Caco-2 (cell line): ENCODE results near the gene C6orf132. TPM values are rescaled to one million over a fixed set of nuclear protein-coding genes. Genes with fewer than 3 reads are reported as not detected.

ENCODE experiments used
- BruUV-seq: library from RNA; stranded (reverse); fragments of 400-500 nt; replicated peaks from 2 replicates; lab custom pipeline; 2021; lab: Mats Ljungman, UMichigan
- CTCF ChIA-PET: fragments of 300-600 bp; sonication (Branson Sonifier 250); formaldehyde crosslinking; loops from one replicate; lab custom pipeline; 2022; ENCODE audit warnings: antibody characterized with exemption; lab: Charles Lee
- POLR2A ChIA-PET: fragments of 300-600 bp; sonication (Branson Sonifier 250); formaldehyde crosslinking; loops from one replicate; lab custom pipeline; 2022; ENCODE audit warnings: antibody characterized with exemption; lab: Charles Lee
- DNase-seq, 2 experiments: peaks; one replicate each; pipeline versions ENCODE4 v3.0.0 to v3.0.0-alpha.2; 2020 to 2022
- H3K27me3 ChIP-seq: replicated peaks from 2 replicates; pipeline ENCODE4 v1.6.0; 2011; ENCODE audit warnings: low read length; ENCODE audit not compliant: control insufficient read depth, insufficient read depth
- H3K36me3 ChIP-seq: 2 replicates; pipeline ENCODE4 v1.5.1; 2011; ENCODE audit warnings: low read length; ENCODE audit not compliant: control insufficient read depth, insufficient read depth
- H3K4me1 ChIP-seq: fragments of 250-450 bp; sonication (Bioruptor Pico); 2 replicates; pipeline ENCODE4 v1.5.1; 2020; ENCODE audit warnings: mild to moderate bottlenecking
- H3K4me3 ChIP-seq: 2 replicates; pipeline ENCODE4 v1.5.1; 2011; ENCODE audit warnings: low read depth, mild to moderate bottlenecking, control low read depth, low read length
- H3K9me3 ChIP-seq: fragments of 250-450 bp; sonication (Bioruptor Pico); 2 replicates; pipeline ENCODE4 v1.5.1; 2020; ENCODE audit warnings: mild to moderate bottlenecking, moderate library complexity
- H3K27ac Mint-ChIP-seq: one replicate; pipeline ENCODE4 v1.8.0; 2022; ENCODE audit warnings: mixed read lengths; ENCODE audit not compliant: unreplicated experiment
- H3K27me3 Mint-ChIP-seq: one replicate; pipeline ENCODE4 v1.8.0; 2022; ENCODE audit warnings: mixed read lengths; ENCODE audit not compliant: insufficient read depth, unreplicated experiment
- H3K36me3 Mint-ChIP-seq: one replicate; pipeline ENCODE4 v1.8.0; 2022; ENCODE audit warnings: mild to moderate bottlenecking, mixed read lengths; ENCODE audit not compliant: insufficient read depth, unreplicated experiment
- H3K4me1 Mint-ChIP-seq: one replicate; pipeline ENCODE4 v1.8.0; 2022; ENCODE audit warnings: low read depth, mixed read lengths; ENCODE audit not compliant: unreplicated experiment
- H3K4me3 Mint-ChIP-seq: one replicate; pipeline ENCODE4 v1.8.0; 2022; ENCODE audit warnings: mild to moderate bottlenecking, moderate library complexity, mixed read lengths; ENCODE audit not compliant: unreplicated experiment
- H3K9me3 Mint-ChIP-seq: one replicate; pipeline ENCODE4 v1.8.0; 2022; ENCODE audit warnings: mixed read lengths; ENCODE audit not compliant: unreplicated experiment
- intact Hi-C: fragments of 100-400 bp; cut with micrococcal nuclease; formaldehyde crosslinking; loops from one replicate; pipeline ENCODE4 v1.10.0; 2022; ENCODE audit not compliant: unreplicated experiment
- total RNA-seq: library from RNA; stranded (reverse); gene quantifications from 2 replicates; pipeline ENCODE4 v1.2.3, GENCODE V29; 2022
- TF ChIP-seq, protein P1 (sequence below), 2 experiments: fragments of 200-600 bp in 1 of 2; IDR thresholded peaks; 1 replicate in 1 of 2; 2 replicates in 1 of 2; pipeline versions ENCODE4 v1.5.1 to v1.8.0; 2011 to 2022; ENCODE audit warnings: antibody characterized with exemption in 1 of 2, control low read depth in 1 of 2, inconsistent platforms in 1 of 2, low read depth in 1 of 2, low read length in 1 of 2, mild to moderate bottlenecking in 1 of 2, moderate library complexity in 1 of 2; ENCODE audit not compliant: insufficient read depth in 1 of 2, severe bottlenecking in 1 of 2, unreplicated experiment in 1 of 2

C6orf132 gene
- total RNA-seq, 1 experiment from 2014 or later = 56.2 TPM

DNA sequence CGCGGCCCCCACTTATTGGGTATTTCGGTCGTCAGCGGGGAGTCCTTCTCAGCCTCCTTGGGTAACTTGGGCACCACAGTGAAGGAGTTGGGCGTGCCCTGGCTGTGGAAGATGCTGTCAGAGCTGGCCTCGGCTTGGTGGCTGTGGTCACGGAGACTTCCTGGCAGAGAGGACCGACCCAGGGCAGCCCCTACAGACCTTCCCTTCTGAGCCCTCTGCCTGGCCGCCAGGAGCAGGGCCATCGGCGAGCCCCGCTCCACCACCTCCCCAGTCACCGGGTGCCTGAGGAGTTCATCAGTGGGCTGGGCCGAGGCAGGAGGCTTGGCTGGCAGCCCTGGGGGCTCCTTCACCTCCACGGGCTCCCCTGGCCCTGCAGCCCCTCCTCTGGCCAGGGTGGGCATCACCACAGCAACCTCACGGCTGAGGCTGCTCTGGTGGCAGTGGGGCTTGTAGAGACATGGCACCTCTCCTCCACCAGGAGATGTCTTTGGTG lies 37.2 kb downstream of the C6orf132 start:
- H3K4me3 Mint-ChIP-seq = no peak overlapping the region
- H3K4me1 Mint-ChIP-seq = peaks cover 6% of the 10 kb centered on the region
- DNase-seq = no peak
- no peaks in the 10 kb centered on the region for H3K27me3 Mint-ChIP-seq
- H3K9me3 Mint-ChIP-seq = no peaks in the 10 kb centered on the region
- TF ChIP-seq, protein P1, sequence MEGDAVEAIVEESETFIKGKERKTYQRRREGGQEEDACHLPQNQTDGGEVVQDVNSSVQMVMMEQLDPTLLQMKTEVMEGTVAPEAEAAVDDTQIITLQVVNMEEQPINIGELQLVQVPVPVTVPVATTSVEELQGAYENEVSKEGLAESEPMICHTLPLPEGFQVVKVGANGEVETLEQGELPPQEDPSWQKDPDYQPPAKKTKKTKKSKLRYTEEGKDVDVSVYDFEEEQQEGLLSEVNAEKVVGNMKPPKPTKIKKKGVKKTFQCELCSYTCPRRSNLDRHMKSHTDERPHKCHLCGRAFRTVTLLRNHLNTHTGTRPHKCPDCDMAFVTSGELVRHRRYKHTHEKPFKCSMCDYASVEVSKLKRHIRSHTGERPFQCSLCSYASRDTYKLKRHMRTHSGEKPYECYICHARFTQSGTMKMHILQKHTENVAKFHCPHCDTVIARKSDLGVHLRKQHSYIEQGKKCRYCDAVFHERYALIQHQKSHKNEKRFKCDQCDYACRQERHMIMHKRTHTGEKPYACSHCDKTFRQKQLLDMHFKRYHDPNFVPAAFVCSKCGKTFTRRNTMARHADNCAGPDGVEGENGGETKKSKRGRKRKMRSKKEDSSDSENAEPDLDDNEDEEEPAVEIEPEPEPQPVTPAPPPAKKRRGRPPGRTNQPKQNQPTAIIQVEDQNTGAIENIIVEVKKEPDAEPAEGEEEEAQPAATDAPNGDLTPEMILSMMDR (IDR thresholded peaks at IDR 0.05; ENCODE audit: insufficient read depth in 1 of 2, low read depth in 1 of 2, low read length in 1 of 2, severe bottlenecking in 1 of 2, unreplicated experiment in 1 of 2) = no peak
- Histone ChIP-seq H3K4me1 (0 out of 2 replicates have a peak, but pooled peaks cover 8% of the 10 kb centered on the region), H3K36me3 (peaks cover 2% of the 10 kb centered on the region; the same call in 1 of the 2 replicates), H3K9me3 (no peaks in the 10 kb centered on the region), H3K27me3 (no peaks in the 10 kb centered on the region), H3K4me3 (no peak overlapping the region)
- CTCF ChIA-PET = interaction anchor here (1.2 kb wide), 1 partner anchor 9 kb away, joined by 3 read pairs; no protein-coding TSS in a partner anchor
- intact Hi-C loops = no loop called here
- peaks cover 55% of the 10 kb centered on the region for H3K36me3 Mint-ChIP-seq
- POLR2A ChIA-PET = no interaction called here
- no TSS peak for BruUV-seq
- no peak overlapping the region for H3K27ac Mint-ChIP-seq

DNA sequence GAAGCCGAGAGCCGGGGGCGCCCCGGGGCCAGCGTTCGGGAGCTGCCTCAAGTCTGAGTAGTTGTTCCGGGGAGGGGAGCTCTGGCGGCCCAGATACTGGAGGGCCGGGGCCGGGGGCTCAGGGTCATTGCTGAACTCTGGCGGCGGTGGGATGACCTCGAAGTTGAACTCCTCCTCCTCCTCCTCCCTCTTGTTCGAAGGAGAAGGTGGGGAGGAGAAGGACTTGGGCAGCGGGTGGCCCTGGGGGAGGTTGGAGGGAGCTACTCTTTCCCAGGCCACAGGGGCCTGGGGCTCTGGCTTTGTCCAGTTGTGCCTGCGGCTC lies 37.7 kb downstream of the C6orf132 start:
- H3K36me3 ChIP-seq = no peaks in the 10 kb centered on the region; the same call in 1 of the 2 replicates
- ChIA-PET CTCF (interaction anchor here (1.2 kb wide), 1 partner anchor 9 kb away, joined by 3 read pairs; no protein-coding TSS in a partner anchor), POLR2A (no interaction called here)
- H3K4me1 Mint-ChIP-seq = peaks cover 6% of the 10 kb centered on the region
- no TSS peak for BruUV-seq
- H3K36me3 Mint-ChIP-seq = peaks cover 56% of the 10 kb centered on the region
- no peak overlapping the region for H3K4me3 ChIP-seq
- H3K27me3 Mint-ChIP-seq = no peaks in the 10 kb centered on the region
- DNase-seq = no peak
- no peaks in the 10 kb centered on the region for H3K9me3 ChIP-seq
- 0 out of 2 replicates have a peak, but pooled peaks cover 8% of the 10 kb centered on the region for H3K4me1 ChIP-seq
- H3K9me3 Mint-ChIP-seq = no peaks in the 10 kb centered on the region
- H3K27ac Mint-ChIP-seq = no peak overlapping the region
- TF ChIP-seq, protein P1 (IDR thresholded peaks at IDR 0.05; ENCODE audit: insufficient read depth in 1 of 2, low read depth in 1 of 2, low read length in 1 of 2, severe bottlenecking in 1 of 2, unreplicated experiment in 1 of 2) = no peak
- no peak overlapping the region for H3K4me3 Mint-ChIP-seq
- intact Hi-C loops = no loop called here
- no peaks in the 10 kb centered on the region for H3K27me3 ChIP-seq

DNA sequence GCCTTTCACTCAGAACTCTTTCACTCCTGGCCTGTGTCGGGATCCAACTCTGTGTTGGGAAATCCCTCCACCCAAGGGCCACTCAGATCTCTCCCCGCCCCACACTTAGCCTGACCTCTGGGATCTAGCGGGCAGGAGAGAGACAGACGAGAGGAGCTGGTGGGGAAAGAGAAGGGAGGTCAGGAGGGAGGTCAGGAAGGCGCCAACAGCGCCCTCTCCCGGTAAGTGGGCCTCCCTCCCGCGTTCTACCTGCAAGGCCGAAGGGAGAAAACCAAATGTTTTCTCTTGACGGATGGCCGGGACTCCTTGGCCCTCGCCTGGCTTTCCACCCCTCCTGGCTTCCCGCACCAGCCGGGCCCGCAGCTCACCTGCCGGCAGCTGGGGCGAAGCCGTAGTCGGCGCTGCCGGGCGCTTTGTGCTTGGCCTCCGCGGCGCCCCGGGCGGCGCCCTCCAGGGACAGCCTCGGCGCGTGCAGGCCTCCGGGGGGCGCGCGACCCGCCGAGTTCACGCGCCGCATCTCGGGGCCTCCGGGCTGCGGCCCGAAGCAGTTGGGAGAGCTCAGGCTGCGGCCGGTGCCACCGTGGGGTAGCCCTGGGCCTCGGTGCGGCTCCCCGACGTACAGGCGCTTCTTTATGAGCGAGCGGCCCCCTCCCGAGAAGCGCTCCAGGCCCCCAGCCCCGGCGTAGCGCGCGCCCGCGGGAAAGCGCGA lies 38.2 kb downstream of the C6orf132 start:
- ChIA-PET CTCF (no interaction called here), POLR2A (no interaction called here)
- H3K27me3 ChIP-seq = no peaks in the 10 kb centered on the region
- H3K36me3 ChIP-seq = no peaks in the 10 kb centered on the region; the same call in 1 of the 2 replicates
- H3K36me3 Mint-ChIP-seq = peaks cover 60% of the 10 kb centered on the region
- no peak for DNase-seq
- H3K4me3 Mint-ChIP-seq = no peak overlapping the region
- no peak overlapping the region for H3K27ac Mint-ChIP-seq
- H3K9me3 Mint-ChIP-seq = no peaks in the 10 kb centered on the region
- intact Hi-C loops = no loop called here
- peaks cover 6% of the 10 kb centered on the region for H3K4me1 Mint-ChIP-seq
- H3K9me3 ChIP-seq = no peaks in the 10 kb centered on the region
- no TSS peak for BruUV-seq
- TF ChIP-seq, protein P1 (IDR thresholded peaks at IDR 0.05; ENCODE audit: insufficient read depth in 1 of 2, low read depth in 1 of 2, low read length in 1 of 2, severe bottlenecking in 1 of 2, unreplicated experiment in 1 of 2) = no peak
- H3K4me3 ChIP-seq = no peak overlapping the region
- no peaks in the 10 kb centered on the region for H3K27me3 Mint-ChIP-seq
- 0 out of 2 replicates have a peak, but pooled peaks cover 8% of the 10 kb centered on the region for H3K4me1 ChIP-seq
